ENCODE measurements around the gene SEMA4D. TPM values are rescaled to one million over a fixed set of nuclear protein-coding genes. Genes with fewer than 3 reads are reported as not detected.

Gene SEMA4D
- total and polyA plus RNA-seq, 2 of the 13 experiments (the other 11 are each of a cell fraction or from before 2014, with no cell fraction given) = 0.13 to 0.16 TPM

DNA sequence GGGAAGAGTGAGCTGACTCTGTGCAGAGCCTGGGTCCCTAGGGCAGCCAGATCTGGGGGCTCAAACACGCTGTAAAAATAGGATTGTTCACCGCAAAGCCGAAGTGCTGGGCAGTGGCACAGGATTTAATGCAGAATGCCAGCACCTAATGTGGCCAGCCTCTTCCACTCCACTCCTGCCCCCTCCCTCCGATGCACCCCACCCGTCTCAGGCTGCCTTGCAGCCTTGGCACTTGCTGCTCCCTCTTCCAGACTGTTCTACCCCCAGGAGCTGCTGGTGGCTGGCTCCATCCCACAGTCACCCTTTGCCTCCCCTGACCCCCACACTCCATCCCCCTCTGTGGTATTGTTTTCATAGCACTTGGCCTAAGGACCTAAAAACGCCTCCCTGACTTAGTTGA lies 86.2 kb downstream of the SEMA4D start (continued):
- TF ChIP-seq TEAD2 (CRISPR knock-in tag; IDR thresholded peaks at IDR 0.05) = no peak
- no peak for TF ChIP-seq PLRG1 (conservative IDR thresholded peaks at IDR 0.05)

DNA sequence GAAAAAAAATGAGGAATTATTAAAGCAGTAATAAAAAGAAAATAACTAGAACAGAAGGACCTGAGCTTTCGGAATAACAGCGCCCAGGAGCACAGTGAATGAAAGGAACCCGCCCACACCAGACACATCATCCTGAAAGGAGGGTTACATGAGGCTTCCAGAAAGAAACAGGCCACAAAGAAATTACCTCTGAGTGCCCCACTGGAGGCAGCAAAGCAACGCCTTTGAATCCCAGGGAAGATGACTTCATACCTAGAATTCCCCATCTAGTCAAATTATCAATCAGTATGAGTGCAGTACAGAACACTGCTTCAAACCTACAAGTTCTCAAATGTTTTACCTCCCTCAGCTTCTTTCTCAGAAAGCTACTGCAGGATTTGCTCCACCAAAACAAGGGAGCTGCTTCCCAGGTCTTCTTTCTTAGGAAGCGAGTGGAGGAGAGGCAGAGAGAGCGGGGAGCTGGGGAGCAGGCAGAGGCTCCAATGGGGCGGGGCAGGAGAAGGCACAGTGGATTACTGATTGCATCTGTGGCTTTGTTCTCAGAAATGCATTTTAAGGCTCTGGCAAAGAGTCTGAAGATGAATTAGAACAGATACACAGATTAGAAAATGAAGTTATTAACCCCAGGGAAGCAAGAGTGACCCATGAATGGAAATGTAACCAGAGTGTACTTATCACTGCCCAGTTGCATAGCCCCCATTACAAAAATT lies 87.1 kb downstream of the SEMA4D start:
- ATAC-seq = no peak
- Histone ChIP-seq H3K36me3 (replicated peaks in 1 of 2; ENCODE audit: control insufficient read depth in 1 of 2, insufficient read depth in 2 of 2, low read length in 2 of 2) (no peaks in the 10 kb centered on the region), H3K27me3 (ENCODE audit: control insufficient read depth in 1 of 2, insufficient read depth in 2 of 2, low read length in 2 of 2) (no peaks in the 10 kb centered on the region), H3K4me3 (replicated peaks in 1 of 3; ENCODE audit: insufficient read depth in 1 of 3, low read depth in 2 of 3, low read length in 3 of 3) (no peak overlapping the region), H3K27ac (ENCODE audit: extremely low read length, insufficient read depth, low read length) (no peak overlapping the region), H4K20me1 (ENCODE audit: insufficient read depth, low read length) (no peaks in the 10 kb centered on the region), H3K9me3 (ENCODE audit: low read length) (no peaks in the 10 kb centered on the region), H3K4me1 (ENCODE audit: insufficient read depth, low read length) (no peaks in the 10 kb centered on the region), H3K79me2 (ENCODE audit: insufficient read depth, low read length) (no peaks in the 10 kb centered on the region), H3K9ac (ENCODE audit: insufficient read depth, low read depth, low read length) (no peak overlapping the region), H2AFZ (ENCODE audit: low read length) (no peak overlapping the region), H3K4me2 (ENCODE audit: low read depth, low read length) (no peak overlapping the region)
- ChIA-PET CTCF (ENCODE audit: low intra/inter-chr PET ratio, low total read pairs) (no interaction called here), POLR2A (no interaction called here)
- BruUV-seq (replicated peaks) = no TSS peak
- TF ChIP-seq CTCF (CRISPR knock-in tag; IDR thresholded peaks at IDR 0.05) (peak; percentile 23), HNRNPLL (IDR thresholded peaks at IDR 0.05; ENCODE audit: low read depth, low read length, poor library complexity, severe bottlenecking) (no peak), FOXO1 (CRISPR knock-in tag; IDR thresholded peaks at IDR 0.05) (no peak)
- TF ChIP-seq, protein P1, sequence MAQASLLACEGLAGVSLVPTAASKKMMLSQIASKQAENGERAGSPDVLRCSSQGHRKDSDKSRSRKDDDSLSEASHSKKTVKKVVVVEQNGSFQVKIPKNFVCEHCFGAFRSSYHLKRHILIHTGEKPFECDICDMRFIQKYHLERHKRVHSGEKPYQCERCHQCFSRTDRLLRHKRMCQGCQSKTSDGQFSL (CRISPR knock-in tag; IDR thresholded peaks at IDR 0.05) = no peak
- no peak for DNase-seq (ENCODE audit: low spot score)
- in situ Hi-C loops (cut with HindIII; ENCODE audit: extremely low pct_ligation_motif_present, low pct_unique_long_range_greater_than_20kb) = no loop called here
- no peak for FAIRE-seq
- WGBS (ENCODE audit: low lambda C conversion rate) = 65% methylated on average over 7 of the region's 7 CpGs
- intact Hi-C loops (cut with micrococcal nuclease; ENCODE audit: unreplicated experiment) = no loop called here
